GOT3 (cell line): ENCODE measurements around the gene RAB11FIP4.
A peak's percentile ranks its signal among the peaks of the same experiment; 100 is the strongest.

Experiments
- DNase-seq: peaks from one replicate; lab custom pipeline; 2025; ENCODE audit warnings: mixed read lengths; lab: John Stamatoyannopoulos, UW

RAB11FIP4 gene

GRCh38 chr17:31549121-31549524, 157.6 kb downstream of the RAB11FIP4 start:
- no peak for DNase-seq

GRCh38 chr17:31549525-31550388, 158.3 kb downstream of the RAB11FIP4 start:
- peak; percentile 83 for DNase-seq

GRCh38 chr17:31550389-31551056, 159.0 kb downstream of the RAB11FIP4 start:
- DNase-seq, result no peak

GRCh38 chr17:31552568-31552967, 161.1 kb downstream of the RAB11FIP4 start:
- no peak for DNase-seq

- no peak for DNase-seq
These were observed 162.0 kb downstream of the RAB11FIP4 start for GRCh38 chr17:31553506-31553905.

GRCh38 chr17:31554930-31555329, 163.5 kb downstream of the RAB11FIP4 start:
- DNase-seq, result no peak

- no peak for DNase-seq
These were observed 165.6 kb downstream of the RAB11FIP4 start for GRCh38 chr17:31556969-31557645.

- DNase-seq, result peak; percentile 83
These were observed 167.5 kb downstream of the RAB11FIP4 start for GRCh38 chr17:31558748-31559583.

GRCh38 chr17:31559584-31560501, 168.4 kb downstream of the RAB11FIP4 start:
- no peak for DNase-seq

GRCh38 chr17:31560616-31561235, 169.3 kb downstream of the RAB11FIP4 start:
- DNase-seq, result no peak

GRCh38 chr17:31561469-31562375, 170.2 kb downstream of the RAB11FIP4 start:
- no peak for DNase-seq

- no peak for DNase-seq
These were observed 170.9 kb downstream of the RAB11FIP4 start for GRCh38 chr17:31562376-31562840.

GRCh38 chr17:31564291-31564690, 172.8 kb downstream of the RAB11FIP4 start:
- DNase-seq, result no peak

GRCh38 chr17:31564883-31565301, 173.4 kb downstream of the RAB11FIP4 start:
- no peak for DNase-seq

GRCh38 chr17:31565652-31566051, 174.2 kb downstream of the RAB11FIP4 start:
- DNase-seq, result no peak

- no peak for DNase-seq
These were observed 174.9 kb downstream of the RAB11FIP4 start for GRCh38 chr17:31566247-31566991.

GRCh38 chr17:31566992-31567373, 175.5 kb downstream of the RAB11FIP4 start:
- DNase-seq, result no peak

GRCh38 chr17:31568121-31568520, 176.6 kb downstream of the RAB11FIP4 start:
- no peak for DNase-seq
